Small intestine (tissue), 7 donors: Measurements from ENCODE around the gene TMEM132A. TPM values are rescaled to one million over a fixed set of nuclear protein-coding genes. Genes with fewer than 3 reads are reported as not detected.
"Not testable (repeated sequence)": the region's sequence is repeated elsewhere in the genome, so short reads cannot be mapped to it uniquely, and the experiment has no call there.

Experiments
- DNase-seq, 2 donors: peaks; one replicate each; pipeline versions ENCODE4 v3.0.0 to v3.0.0-alpha.2; 2013
- FAIRE-seq: peaks from 2 replicates; lab custom pipeline; 2012; peaks lifted over from hg19 to GRCh38; lab: Jason Lieb, UNC
- H3K27ac ChIP-seq, 3 donors: one replicate each; pipeline ENCODE4 v1.5.1; 2013; ENCODE audit warnings: low read length in 2 of 3, mild to moderate bottlenecking in 2 of 3, control low read depth in 1 of 3, inconsistent platforms in 1 of 3, low read depth in 1 of 3, moderate library complexity in 1 of 3
- H3K27me3 ChIP-seq, 3 donors: one replicate each; pipeline ENCODE4 v1.6.1; 2013; ENCODE audit warnings: low read length in 3 of 3, inconsistent platforms in 1 of 3; ENCODE audit not compliant: control insufficient read depth in 3 of 3, insufficient read depth in 3 of 3
- H3K36me3 ChIP-seq, 3 donors: one replicate each; pipeline ENCODE4 v1.6.1; 2013; ENCODE audit warnings: low read length in 3 of 3, inconsistent platforms in 1 of 3, low read depth in 1 of 3, mild to moderate bottlenecking in 1 of 3, moderate library complexity in 1 of 3; ENCODE audit not compliant: control insufficient read depth in 3 of 3, insufficient read depth in 2 of 3
- H3K4me1 ChIP-seq, 3 donors: one replicate each; pipeline ENCODE4 v1.6.1; 2013; ENCODE audit warnings: low read length in 2 of 3, inconsistent platforms in 1 of 3, low read depth in 1 of 3, mild to moderate bottlenecking in 1 of 3, moderate library complexity in 1 of 3; ENCODE audit not compliant: control insufficient read depth in 3 of 3, insufficient read depth in 2 of 3
- H3K4me3 ChIP-seq, 3 donors: one replicate each; pipeline ENCODE4 v1.5.1; 2013; ENCODE audit warnings: low read length in 3 of 3, control low read depth in 1 of 3, inconsistent platforms in 1 of 3, low read depth in 1 of 3, mild to moderate bottlenecking in 1 of 3, moderate library complexity in 1 of 3
- H3K9me3 ChIP-seq, 2 donors: one replicate each; pipeline ENCODE4 v1.6.1; 2013; ENCODE audit warnings: low read depth in 1 of 2, low read length in 1 of 2; ENCODE audit not compliant: control insufficient read depth in 2 of 2, insufficient read depth in 1 of 2
- WGBS, 3 donors: extraction: QIAGEN DNeasy Blood & Tissue Kit; methylation state at CpG; one replicate each; pipeline ENCODE4 v1.1.7; 2013; 5-methylcytosine and 5-hydroxymethylcytosine counted together
- polyA plus RNA-seq, 4 donors: library from polyadenylated mRNA; stranded (reverse) in 3 of 4; unstranded in 1 of 4; fragments of 200-250 nt in 3 of 4; fragments of 120-200 nt in 1 of 4; gene quantifications; one replicate each; pipeline versions ENCODE4 v1.2.1 to v1.2.3, GENCODE V29; 2013
- donor health status: healthy with polysubstance abuse.
- donor health status: control.
- donor health status: control.
- donor health status: Bipolar disorder and iron deficiency.
- donor health status: healthy.

TMEM132A gene
- polyA plus RNA-seq, 4 donors = 0.89 to 8.6 (median 4.0) TPM

GRCh38 chr11:60971520-60971919 lies 47.3 kb downstream of the TMEM132A start, which contains the start of gene CD6:
Gene CD6 (plus strand): TSS chr11:60971680. CDS start chr11:60971866, 186 bp downstream.
- H3K27ac ChIP-seq = peak within 1 kb of the TSS in 2 of 3 donors; percentile 52 to 68

DNA sequence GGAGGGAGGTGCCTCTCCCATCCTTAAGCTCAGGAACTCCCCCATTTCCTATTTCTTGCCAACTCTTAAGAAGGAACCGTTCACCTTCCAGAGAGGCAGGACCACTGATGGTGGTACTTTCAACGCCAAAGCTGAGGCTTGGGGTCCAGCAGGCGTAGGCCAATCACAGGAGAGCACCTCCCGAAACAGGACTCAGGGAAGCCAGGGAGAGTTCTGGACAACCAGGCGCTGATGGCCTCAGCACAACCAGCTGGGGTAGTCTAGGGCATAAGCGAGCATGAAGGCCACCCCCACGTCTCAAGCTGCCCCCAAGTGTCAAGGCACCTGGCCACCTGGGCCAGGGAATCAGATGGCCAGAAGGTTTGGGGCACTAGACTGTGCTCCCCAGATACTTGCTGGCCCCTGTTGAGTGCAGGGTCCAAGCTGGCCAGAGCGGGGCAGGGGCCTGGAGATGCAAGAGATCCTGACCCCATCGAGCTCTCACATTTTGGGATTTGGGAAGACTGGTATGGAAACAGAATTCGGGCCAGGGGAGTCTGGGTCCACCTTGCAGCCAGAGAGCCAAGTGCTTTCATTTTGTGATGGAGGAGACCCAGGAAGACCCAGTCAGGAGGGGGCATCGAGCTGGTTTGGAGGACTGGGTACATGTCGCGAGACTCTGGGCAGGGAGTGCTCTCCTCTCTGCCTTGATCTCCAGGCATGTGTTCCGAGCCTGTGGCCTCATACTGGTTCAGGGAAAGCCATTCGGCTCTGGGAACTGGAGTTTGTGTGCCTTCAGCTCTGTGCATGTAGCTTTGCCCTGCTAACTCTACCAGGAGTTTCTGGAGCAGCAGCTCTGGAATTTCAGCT lies 48.1 kb downstream of the TMEM132A start:
- WGBS, 3 donors = 71 to 81% (median 76%) methylated on average over 15 of the region's 15 CpGs
- Histone ChIP-seq H3K4me3 (peak overlapping the region in 1 of 3 donors; percentile 53), H3K27me3 (no peaks in the 10 kb centered on the region), H3K4me1 (no peaks in the 10 kb centered on the region), H3K27ac (peak overlapping the region in 2 of 3 donors; percentile 52 to 68), H3K9me3 (no peaks in the 10 kb centered on the region), H3K36me3 (no peaks in the 10 kb centered on the region)
- DNase-seq (no peak), FAIRE-seq (no peak)

More at GRCh38 chr11:60971520-60971919, 47.3 kb downstream of the TMEM132A start, which contains the start of gene CD6:
- no peaks in the 10 kb centered on the region for H3K4me1 ChIP-seq
- no peaks in the 10 kb centered on the region for H3K27me3 ChIP-seq
- H3K4me3 ChIP-seq = peak within 1 kb of the TSS in 2 of 3 donors; percentile 20 to 53
- DNase-seq (peak in 1 of 2 donors; percentile 46), FAIRE-seq (no peak)
- 75 to 91% (median 78%) methylated on average over 16 of the region's 16 CpGs for WGBS, 3 donors
- H3K36me3 ChIP-seq = no peaks in the 10 kb centered on the region
- H3K9me3 ChIP-seq = no peaks in the 10 kb centered on the region

GRCh38 chr11:60973699-60974098 lies 49.4 kb downstream of the TMEM132A start:
- H3K36me3 ChIP-seq = no peaks in the 10 kb centered on the region
- DNase-seq (no peak), FAIRE-seq (no peak)
- 62 to 76% (median 75%) methylated on average over 6 of the region's 6 CpGs for WGBS, 3 donors
- H3K27me3 ChIP-seq = peaks cover 0 to 3% (median 0%) of the 10 kb centered on the region in 3 donors
- H3K9me3 ChIP-seq = no peaks in the 10 kb centered on the region
- H3K27ac ChIP-seq = peak overlapping the region in 2 of 3 donors; percentile 38 to 60
- H3K4me1 ChIP-seq = no peaks in the 10 kb centered on the region
- H3K4me3 ChIP-seq = peak overlapping the region in 1 of 3 donors; percentile 53

GRCh38 chr11:60974316-60974715 lies 50.1 kb downstream of the TMEM132A start:
- 72 to 82% (median 80%) methylated on average over 13 of the region's 13 CpGs for WGBS, 3 donors
- Histone ChIP-seq H3K4me3 (peak overlapping the region in 2 of 3 donors; percentile 20 to 53), H3K27ac (peak overlapping the region in 2 of 3 donors; percentile 8 to 69)
- not testable (repeated sequence) for H3K9me3 ChIP-seq, H3K36me3 ChIP-seq, H3K27me3 ChIP-seq, FAIRE-seq, DNase-seq, H3K4me1 ChIP-seq

DNA sequence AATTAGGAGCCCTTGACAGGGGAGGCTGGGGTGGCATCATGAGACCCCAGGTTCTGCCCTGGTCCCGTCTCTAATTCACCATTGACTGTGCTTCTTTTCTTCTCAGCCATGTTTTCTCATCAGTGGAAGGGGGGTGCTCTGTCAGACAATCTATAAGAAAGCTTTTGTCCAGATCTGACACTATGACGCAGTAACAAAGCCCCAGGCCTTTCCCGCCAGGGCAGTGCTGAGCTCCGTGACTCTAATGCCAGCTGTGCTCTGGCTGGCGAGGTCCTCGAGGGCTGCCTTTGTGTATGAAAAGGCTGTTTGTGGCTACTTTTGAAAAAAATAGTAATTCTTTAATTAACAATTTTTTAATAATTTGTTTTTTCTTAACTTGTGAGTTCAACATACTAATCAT lies 50.5 kb downstream of the TMEM132A start:
- H3K9me3 ChIP-seq = no peaks in the 10 kb centered on the region
- H3K27me3 ChIP-seq = peaks cover 0 to 3% (median 0%) of the 10 kb centered on the region in 3 donors
- peak overlapping the region in 2 of 3 donors; percentile 3 to 20 for H3K4me3 ChIP-seq
- DNase-seq (no peak), FAIRE-seq (no peak)
- peak overlapping the region in 1 of 3 donors; percentile 69 for H3K27ac ChIP-seq
- no peaks in the 10 kb centered on the region for H3K4me1 ChIP-seq
- WGBS, 3 donors = 79 to 90% (median 80%) methylated on average over 6 of the region's 6 CpGs
- no peaks in the 10 kb centered on the region for H3K36me3 ChIP-seq

GRCh38 chr11:60977224-60977623 lies 53.0 kb downstream of the TMEM132A start:
- FAIRE-seq = no peak
- Histone ChIP-seq H3K27me3 (peaks cover 0 to 3% (median 0%) of the 10 kb centered on the region in 3 donors), H3K27ac (peak overlapping the region in 1 of 3 donors; percentile 26), H3K4me1 (no peaks in the 10 kb centered on the region), H3K4me3 (no peak overlapping the region), H3K36me3 (no peaks in the 10 kb centered on the region), H3K9me3 (no peaks in the 10 kb centered on the region)
- DNase-seq = no peak
- 72 to 93% (median 91%) methylated on average over 4 of the region's 4 CpGs for WGBS, 3 donors

GRCh38 chr11:60977836-60978235 lies 53.6 kb downstream of the TMEM132A start:
- DNase-seq (no peak), FAIRE-seq (no peak)
- peaks cover 0 to 3% (median 0%) of the 10 kb centered on the region in 3 donors for H3K27me3 ChIP-seq
- no peaks in the 10 kb centered on the region for H3K4me1 ChIP-seq
- H3K27ac ChIP-seq = peak overlapping the region in 1 of 3 donors; percentile 59
- no peaks in the 10 kb centered on the region for H3K36me3 ChIP-seq
- H3K4me3 ChIP-seq = no peak overlapping the region
- H3K9me3 ChIP-seq = no peaks in the 10 kb centered on the region

DNA sequence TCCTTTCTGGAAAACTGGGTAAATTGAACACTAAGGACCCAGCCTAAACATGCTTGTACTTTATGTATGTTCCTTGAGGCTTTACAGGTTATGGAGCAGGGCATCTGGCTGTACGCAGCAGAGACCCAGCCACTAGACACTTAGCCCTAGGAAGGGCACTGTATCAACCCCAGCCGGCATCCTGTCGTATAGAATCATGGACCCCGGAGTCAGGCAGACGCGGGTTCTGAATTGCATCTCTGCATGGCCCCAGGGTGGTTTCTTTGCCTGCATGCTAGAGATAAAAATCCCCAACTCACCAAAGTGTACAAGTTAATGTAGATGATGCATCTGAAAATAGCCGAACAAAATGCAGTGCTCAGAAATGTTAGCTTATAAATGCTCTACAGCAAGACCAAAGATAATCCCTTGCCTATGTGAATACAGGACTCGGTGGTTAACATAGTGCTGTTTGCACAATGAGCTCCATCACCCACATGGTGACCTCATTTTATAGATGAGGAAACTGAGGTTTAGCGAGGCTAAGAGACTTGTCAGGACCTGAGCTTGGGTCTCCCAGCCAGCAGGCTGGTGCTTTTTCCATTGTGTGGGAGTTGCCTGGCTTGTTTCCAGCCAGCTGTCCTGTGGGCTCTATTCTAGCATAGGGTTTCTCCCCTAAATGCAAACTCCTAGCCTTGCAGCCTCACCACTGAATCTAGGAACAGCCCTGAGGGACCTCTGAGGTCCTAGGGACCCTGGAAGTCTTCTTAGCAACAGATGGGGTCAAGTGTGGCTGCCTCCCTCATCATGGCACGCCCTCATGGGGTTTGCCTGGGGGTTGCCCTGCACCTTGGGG lies 54.5 kb downstream of the TMEM132A start:
- peak overlapping the region in 2 of 3 donors; percentile 34 to 59 for H3K27ac ChIP-seq

More for the DNA sequence above, 54.5 kb downstream of the TMEM132A start:
- no peak overlapping the region for H3K4me3 ChIP-seq
- no peaks in the 10 kb centered on the region for H3K36me3 ChIP-seq
- H3K9me3 ChIP-seq = no peaks in the 10 kb centered on the region
- H3K4me1 ChIP-seq = no peaks in the 10 kb centered on the region
- peaks cover 0 to 3% (median 0%) of the 10 kb centered on the region in 3 donors for H3K27me3 ChIP-seq
- 68 to 81% (median 75%) methylated on average over 10 of the region's 10 CpGs for WGBS, 3 donors
- peak in 1 of 2 donors; percentile 35 for DNase-seq
- FAIRE-seq = no peak
